ENCODE results near the gene RBM26. TPM values are rescaled to one million over a fixed set of nuclear protein-coding genes. Genes with fewer than 3 reads are reported as not detected.

RBM26 gene, protein sequence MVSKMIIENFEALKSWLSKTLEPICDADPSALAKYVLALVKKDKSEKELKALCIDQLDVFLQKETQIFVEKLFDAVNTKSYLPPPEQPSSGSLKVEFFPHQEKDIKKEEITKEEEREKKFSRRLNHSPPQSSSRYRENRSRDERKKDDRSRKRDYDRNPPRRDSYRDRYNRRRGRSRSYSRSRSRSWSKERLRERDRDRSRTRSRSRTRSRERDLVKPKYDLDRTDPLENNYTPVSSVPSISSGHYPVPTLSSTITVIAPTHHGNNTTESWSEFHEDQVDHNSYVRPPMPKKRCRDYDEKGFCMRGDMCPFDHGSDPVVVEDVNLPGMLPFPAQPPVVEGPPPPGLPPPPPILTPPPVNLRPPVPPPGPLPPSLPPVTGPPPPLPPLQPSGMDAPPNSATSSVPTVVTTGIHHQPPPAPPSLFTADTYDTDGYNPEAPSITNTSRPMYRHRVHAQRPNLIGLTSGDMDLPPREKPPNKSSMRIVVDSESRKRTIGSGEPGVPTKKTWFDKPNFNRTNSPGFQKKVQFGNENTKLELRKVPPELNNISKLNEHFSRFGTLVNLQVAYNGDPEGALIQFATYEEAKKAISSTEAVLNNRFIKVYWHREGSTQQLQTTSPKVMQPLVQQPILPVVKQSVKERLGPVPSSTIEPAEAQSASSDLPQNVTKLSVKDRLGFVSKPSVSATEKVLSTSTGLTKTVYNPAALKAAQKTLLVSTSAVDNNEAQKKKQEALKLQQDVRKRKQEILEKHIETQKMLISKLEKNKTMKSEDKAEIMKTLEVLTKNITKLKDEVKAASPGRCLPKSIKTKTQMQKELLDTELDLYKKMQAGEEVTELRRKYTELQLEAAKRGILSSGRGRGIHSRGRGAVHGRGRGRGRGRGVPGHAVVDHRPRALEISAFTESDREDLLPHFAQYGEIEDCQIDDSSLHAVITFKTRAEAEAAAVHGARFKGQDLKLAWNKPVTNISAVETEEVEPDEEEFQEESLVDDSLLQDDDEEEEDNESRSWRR
- total RNA-seq, result 18.7 and 29.1 TPM in 2 replicates

DNA sequence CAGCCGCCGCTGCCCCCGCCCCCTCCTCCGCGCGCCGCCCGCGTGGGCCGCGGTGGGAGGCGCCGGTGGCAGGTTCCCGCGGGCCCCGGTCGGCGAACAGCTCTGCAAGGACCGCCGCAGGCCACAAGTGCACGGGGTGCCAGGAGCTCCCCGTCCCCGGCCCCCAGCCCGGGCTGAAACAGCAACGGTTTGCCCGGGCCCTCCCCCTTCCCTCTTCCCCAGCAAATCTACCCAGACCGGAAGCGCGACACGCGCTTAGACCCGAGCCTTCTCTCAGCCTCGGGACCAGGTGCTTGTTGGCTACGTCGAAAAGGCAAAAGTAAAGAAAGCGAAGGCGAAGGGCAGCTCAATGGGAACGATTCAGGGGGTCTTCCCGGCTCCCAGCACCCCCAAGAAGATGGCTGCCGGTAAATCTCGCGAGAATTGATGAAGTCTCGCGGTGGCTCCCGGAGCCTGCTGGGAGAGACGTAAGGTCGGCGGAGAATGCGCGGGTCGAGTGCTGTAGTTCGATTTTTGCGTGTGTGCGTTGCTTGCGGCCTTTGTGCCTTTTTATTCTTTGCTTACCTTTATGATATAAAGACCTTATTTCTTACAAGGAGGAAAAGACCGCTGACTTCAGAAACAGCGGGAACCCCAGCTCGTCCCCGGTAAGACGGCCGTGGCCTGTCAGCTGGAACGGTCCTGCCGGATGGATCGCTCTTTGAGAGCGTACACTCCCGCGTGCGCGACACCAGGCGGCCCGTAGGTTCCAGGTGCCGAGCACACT, at the start of gene RBM26:
Gene RBM26, minus strand, starts transcription at position 425 of the 766 bp plus-strand sequence. CDS start 481 bp downstream, outside the sequence.

Other genes starting within 250 kb of the RBM26 start
- 31.1 and 65.8 TPM in 2 replicates for gene NDFIP2, start 74.9 kb upstream of the RBM26 start, total RNA-seq